Measurements from ENCODE around the gene CDK13.
"Not testable (repeated sequence)": the region's sequence is repeated elsewhere in the genome, so short reads cannot be mapped to it uniquely, and the experiment has no call there.

The CDK13 gene

GRCh38 chr7:40098810-40099209 is 148.8 kb downstream of the CDK13 start:
- DNase-seq (ENCODE audit: low read depth): no peak

DNA sequence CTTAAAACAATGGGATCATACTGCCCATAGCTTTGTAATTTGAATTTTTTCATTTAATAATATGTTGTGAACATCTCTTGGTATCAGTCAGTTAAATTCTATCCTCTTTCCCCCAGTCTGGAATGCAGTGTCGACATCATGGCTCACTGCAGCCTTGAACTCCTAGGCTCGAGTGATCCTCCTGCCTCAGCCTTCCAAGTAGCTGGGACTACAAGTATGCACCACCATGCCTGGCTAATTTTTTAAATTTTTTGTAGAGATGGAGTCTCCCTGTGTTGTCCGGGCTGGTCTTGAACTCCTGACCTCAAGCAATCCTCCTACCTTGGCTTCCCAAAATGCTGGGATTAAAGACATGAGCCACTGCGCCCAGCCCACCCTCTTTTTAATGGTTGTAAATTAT is 149.8 kb downstream of the CDK13 start:
- DNase-seq (ENCODE audit: low read depth): no peak

DNA sequence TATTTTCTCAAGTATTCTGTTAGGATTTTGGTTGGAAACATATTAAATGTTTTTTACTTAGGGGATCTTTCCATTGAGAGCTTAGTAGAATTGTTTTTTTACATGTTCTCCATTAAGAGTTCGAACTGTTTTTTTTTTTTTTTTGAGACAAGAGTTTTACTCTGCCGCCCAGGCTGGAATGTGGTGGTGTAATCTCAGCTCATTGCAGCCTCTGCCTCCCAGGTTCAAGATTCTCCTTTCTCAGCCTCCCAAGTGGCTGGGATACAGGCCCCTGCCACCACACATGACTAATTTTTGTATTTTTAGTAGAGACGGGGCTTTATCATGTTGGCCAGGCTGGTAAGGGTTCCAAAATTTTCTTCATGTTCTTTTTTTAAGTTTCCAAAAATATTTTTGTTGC is 151.1 kb downstream of the CDK13 start:
- no peak for DNase-seq (ENCODE audit: low read depth)

- no peak for DNase-seq (ENCODE audit: low read depth)
Observed at GRCh38 chr7:40102897-40103296, 152.8 kb downstream of the CDK13 start.

- DNase-seq (ENCODE audit: low read depth): no peak
Observed at GRCh38 chr7:40105879-40106473, 155.9 kb downstream of the CDK13 start.

DNA sequence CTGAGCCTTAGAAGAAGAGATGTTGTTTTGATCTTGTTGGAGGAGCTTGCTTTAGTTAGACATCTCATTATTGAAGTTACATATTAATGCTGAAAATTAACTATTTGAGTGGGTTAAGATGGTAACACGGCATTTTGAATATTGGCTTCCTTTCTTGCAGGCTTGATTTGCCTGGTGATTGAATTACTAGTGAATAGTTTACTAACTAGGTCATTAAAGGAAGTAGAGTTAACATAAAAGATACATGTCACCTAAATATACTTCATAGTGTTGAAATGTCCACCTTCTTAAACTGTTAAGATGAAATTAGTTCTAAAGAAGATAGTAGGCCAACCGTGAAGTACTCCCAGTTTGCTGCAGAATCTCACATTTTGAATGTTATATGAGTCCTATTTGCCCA is 165.9 kb downstream of the CDK13 start:
- DNase-seq (ENCODE audit: low read depth): no peak

GRCh38 chr7:40117199-40117598 is 167.1 kb downstream of the CDK13 start:
- DNase-seq (ENCODE audit: low read depth): not testable (repeated sequence)

GRCh38 chr7:40118201-40118600 is 168.1 kb downstream of the CDK13 start:
- DNase-seq (ENCODE audit: low read depth): not testable (repeated sequence)

DNA sequence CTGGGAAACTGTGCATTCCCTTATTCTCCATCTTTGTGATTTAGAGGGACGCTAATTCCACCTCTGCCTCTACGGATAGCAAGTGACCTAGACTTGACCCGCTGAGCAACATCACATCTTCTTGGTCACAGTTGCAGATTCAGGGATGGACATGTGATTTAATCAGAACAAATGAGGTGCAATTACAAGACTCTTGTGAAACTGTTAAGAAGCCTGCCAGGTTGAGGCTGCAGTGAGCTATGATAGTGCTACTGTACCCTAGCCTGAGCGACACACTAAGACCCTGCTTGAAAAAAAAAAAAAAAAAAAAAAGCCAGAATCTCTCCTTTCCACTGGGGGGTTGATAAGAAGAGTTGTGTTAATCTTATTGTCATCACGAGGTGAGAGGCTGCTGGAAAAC is 170.0 kb downstream of the CDK13 start:
- DNase-seq (ENCODE audit: low read depth): no peak

DNA sequence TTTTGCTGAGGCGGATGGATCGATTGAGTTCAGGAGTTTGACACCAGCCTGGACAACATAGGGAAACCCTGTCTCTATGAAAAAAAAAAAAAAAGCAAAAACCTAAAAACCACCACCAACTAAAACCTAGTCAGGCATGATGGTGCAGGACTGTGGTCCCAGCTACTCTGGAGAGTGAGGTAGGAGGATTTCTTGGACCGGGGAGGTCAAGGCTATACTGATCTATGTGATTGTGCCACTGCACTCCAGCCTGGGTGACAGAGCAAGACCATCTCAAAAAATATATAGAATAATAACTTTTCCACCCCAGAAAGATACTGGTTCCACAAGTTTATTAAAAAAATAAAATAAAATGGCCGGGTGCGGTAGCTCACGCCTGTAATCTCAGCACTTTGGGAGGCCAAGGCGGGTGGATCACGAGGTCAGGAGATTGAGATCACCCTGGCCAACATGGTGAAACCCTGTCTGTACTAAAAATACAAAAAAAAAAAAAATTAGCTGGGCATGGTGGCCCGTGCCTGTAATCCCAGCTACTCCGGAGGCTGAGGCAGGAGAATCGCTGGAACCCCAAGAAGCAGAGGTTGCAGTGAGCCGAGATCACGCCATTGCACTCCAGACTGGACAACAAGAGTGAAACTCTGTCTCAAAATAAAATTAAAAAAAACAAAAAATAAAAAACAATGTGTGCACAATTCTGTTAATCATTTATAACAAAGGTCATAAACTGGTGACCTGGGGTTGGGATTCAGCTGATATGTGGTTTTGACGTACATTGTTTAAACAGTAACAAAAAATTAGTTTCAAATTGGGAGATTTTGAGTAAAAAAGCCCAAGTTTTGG is 172.3 kb downstream of the CDK13 start:
- not testable (repeated sequence) for DNase-seq (ENCODE audit: low read depth)

- no peak for DNase-seq (ENCODE audit: low read depth)
Observed at GRCh38 chr7:40122940-40123254, 172.8 kb downstream of the CDK13 start.

GRCh38 chr7:40133561-40134427 is 183.7 kb downstream of the CDK13 start:
- DNase-seq (ENCODE audit: low read depth): peak; percentile 34

DNA sequence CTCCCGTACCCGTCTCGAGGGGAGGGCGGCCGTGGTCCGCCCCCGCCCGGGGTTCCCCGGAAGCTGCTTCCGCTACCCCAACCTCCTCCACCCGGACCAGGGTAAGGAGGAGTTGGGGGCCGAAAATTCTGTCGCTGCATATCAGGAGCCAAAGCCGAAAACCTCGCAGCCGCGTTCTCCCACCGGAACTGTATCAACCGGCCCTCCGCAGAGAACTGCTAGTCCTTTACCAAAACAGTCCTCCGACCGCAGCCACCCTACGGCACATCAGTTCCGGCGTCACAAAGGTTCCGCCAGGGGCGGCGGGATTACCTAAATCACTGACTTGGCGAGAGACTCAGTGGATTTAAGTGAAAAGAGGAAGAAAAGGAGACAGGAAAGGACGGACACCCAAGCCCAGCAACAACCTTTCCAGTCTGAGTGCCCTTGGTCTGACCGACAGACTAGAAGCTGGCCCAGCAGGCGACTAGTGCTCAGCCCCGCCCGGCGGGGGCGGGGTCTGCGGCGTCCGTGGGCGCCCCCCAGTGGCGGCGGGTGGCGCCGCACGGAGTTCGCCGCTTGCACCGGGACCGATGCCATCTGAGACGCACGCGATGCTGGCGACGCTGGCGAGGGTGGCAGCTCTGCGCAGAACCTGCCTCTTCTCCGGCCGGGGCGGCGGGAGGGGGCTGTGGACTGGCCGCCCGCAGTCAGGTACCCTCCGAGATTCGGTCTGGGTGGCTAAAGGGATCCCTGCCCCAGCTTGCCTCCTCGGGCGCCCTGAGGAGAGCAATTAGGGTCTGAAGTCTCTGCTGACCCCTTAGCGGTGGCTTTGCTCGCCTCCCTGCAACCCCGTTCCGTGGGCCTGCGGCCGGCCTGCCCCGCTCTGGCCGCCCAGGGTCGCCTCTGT is 184.6 kb downstream of the CDK13 start, which contains the start of the genes MPLKIP and SUGCT:
Gene MPLKIP (minus strand): TSS at position 195 of the 889 bp plus-strand sequence. CDS start 55 bp downstream, at position 140.
Gene SUGCT (plus strand): TSS at position 578 of the 889 bp plus-strand sequence.
- peak; percentile 89 for DNase-seq (ENCODE audit: low read depth)

DNA sequence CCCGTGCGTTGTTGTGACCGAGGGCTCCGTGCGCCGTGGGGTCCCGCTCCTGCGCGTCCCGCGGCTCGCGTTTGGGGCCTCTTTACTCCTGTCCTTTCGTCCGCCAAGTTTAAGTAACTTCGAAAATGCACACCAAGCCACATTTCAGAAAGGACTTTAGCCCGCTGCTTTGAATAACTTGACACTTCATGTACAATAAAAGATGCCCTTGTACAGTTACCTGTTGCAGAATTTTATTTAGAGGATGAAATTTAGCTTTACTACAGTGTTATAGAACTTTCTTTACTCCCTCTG is 185.2 kb downstream of the CDK13 start:
- DNase-seq (ENCODE audit: low read depth): no peak

GRCh38 chr7:40137563-40137962 is 187.5 kb downstream of the CDK13 start:
- no peak for DNase-seq (ENCODE audit: low read depth)

- no peak for DNase-seq (ENCODE audit: low read depth)
Observed at GRCh38 chr7:40138973-40139372, 188.9 kb downstream of the CDK13 start.

GRCh38 chr7:40139891-40140290 is 189.8 kb downstream of the CDK13 start:
- not testable (repeated sequence) for DNase-seq (ENCODE audit: low read depth)

DNA sequence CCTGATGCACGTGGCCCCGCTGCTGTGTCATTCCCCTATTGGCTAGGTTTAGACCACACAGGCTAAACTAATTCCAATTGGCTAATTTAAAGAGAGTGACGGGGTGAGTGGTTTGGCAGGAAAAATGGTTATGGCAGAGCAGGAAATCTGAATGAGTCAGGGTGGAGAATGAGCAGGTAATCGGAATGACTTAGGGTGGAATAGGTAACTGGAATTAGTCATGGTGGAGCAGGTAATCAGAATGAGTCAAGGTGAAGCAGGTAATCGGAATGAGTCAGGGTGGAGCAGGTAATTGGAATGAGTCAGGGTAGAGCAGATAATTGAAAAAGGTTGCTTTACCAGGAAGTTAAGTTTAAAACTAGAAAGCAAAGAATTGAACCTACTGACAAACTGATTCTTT is 191.9 kb downstream of the CDK13 start:
- DNase-seq (ENCODE audit: low read depth): not testable (repeated sequence)

DNA sequence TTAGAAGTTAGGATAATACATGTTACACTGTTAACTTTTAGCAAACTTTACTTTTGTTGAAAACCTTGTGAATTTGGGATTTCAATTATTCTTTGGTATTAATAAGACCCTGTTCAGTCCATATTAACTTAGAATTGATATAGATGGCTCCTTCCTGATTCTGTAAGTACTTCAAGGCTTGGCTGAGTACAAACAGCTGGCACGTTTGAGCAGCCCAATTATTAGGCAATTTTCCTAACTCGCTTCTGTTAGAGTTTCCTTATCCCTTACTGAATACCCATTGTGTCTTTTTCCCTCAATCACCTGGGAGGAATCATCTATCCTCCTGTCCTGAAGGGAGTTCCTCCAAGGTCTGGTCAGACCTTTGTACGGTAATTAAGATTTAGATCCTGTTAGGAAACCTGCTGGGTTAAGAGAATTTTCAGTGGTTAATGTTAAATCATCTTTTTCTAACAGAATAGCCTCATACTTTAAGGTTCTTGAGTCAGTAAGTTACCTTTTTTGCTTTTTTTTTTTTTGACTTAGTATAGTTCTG is 195.6 kb downstream of the CDK13 start:
- DNase-seq (ENCODE audit: low read depth): not testable (repeated sequence)

GRCh38 chr7:40147371-40148246 is 197.6 kb downstream of the CDK13 start:
- peak; percentile 44 for DNase-seq (ENCODE audit: low read depth)

GRCh38 chr7:40148247-40148580 is 198.2 kb downstream of the CDK13 start:
- DNase-seq (ENCODE audit: low read depth): not testable (repeated sequence)

Data from ELR (cell line).